CD4-positive, alpha-beta T cell treated with Interleukin-4 for 1 hour (primary cell): ENCODE results near the gene BMI1.
A peak's percentile ranks its signal among the peaks of the same experiment; 100 is the strongest.

Experiments used
- DNase-seq, 2 donors: peaks; one replicate each; pipeline ENCODE4 v3.0.0-alpha.2; 2020 to 2022

BMI1 gene

DNA sequence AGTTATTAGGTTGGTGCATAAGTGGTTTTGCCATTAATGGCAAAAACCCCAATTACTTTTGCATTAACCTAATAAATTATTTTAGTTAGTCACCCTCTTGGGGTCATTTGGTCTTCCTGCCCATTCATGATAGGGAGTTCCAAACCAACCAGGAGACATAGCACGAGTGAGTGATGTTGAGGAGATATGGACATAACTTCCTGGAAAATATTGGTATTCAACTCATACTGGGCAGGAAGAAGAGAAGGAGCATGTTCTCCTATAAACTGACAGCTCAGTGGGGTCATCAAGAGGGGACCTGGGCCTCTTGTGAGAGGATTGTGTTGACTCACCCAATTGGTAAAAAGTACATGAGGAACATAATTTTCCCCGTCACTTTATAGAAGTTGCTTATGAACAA, 48.1 kb downstream of the BMI1 start:
- DNase-seq = peak in 1 of 2 donors; percentile 11

DNA sequence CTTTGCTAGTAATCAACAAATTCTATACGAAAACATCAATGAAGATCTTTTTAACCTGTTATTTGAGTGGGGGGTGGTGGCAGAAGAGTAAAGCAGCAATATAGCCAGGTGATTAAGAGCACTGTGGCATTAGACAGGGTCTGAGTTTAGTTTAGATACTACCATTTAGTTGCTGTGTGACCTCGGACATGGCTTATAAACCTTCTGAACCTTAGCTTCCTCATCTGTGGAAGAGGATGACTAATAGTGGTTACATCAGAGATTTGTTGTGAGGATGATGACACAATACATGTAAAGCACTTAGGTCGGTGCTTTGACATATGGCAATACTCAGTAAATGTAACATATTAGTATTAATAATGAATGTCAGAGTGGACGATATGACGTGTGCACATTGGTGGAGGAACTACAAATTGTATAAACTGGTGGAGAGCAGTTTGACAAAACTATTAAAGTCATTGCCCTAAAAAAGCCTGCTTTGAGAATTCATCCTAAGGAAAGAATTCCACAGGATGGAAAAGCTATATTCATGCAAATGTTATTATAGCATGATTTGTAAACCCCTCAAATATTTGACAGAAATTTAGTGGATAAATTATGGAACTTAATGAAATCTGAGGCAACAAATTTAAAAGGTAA, 48.7 kb downstream of the BMI1 start:
- peak; percentile 11 to 22 for DNase-seq

DNA sequence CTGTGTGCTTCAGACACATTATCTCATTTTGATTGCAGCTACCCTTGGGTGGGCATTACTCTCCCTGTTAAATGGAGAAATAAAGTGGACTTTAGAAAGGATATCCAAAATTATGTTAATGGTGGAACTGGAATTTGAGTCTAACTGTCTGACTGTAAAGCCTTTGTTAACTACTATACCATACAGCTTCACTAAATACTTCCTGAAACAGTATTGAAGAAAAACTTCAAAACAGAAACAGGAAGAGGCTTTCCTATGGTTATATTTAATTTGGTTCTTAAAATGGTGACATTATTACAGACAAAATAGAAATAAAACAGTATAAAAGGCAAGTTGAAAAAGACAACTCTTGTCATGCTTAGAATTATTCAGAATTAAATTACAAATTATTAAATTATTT, 49.4 kb downstream of the BMI1 start:
- DNase-seq = no peak

DNA sequence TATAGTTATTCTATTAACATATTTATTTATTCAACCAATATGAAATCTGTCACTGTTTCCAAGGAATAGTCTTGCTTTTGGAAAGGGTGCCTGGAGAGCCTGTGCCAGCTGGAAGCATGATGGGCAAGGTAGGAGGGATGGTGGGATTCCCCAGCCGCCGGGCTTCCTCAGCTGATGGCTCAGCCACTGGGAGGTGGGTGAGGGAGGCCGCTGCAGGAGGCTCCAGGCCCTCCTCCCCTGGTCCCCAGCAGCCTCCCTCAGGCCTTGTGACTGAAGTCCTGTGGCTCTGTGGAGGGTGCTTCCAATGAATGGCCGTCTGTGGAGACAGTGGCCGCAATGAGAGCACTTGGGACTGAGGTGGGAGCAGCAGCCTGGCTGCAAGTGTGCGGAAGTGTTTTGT, 51.4 kb downstream of the BMI1 start:
- no peak for DNase-seq

DNA sequence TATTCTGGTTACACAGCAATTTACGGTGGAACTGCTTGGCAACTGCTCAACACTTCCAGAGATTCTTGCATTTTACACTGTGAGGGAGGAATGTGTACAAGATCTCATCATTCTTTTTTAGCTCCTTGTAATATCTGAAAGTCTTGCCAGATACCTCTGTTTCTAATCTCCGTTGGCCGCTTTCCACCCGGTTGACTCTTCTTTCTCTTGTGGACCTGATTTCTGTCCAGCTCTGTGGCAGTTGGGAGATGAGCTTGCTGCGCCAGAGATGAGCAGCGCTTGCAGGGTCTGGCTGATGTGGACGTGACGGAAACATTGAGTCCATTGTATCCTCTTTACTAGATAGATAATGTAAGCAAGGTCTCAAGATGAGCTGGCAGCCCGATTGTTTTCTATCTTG, 52.0 kb downstream of the BMI1 start:
- DNase-seq = no peak

DNA sequence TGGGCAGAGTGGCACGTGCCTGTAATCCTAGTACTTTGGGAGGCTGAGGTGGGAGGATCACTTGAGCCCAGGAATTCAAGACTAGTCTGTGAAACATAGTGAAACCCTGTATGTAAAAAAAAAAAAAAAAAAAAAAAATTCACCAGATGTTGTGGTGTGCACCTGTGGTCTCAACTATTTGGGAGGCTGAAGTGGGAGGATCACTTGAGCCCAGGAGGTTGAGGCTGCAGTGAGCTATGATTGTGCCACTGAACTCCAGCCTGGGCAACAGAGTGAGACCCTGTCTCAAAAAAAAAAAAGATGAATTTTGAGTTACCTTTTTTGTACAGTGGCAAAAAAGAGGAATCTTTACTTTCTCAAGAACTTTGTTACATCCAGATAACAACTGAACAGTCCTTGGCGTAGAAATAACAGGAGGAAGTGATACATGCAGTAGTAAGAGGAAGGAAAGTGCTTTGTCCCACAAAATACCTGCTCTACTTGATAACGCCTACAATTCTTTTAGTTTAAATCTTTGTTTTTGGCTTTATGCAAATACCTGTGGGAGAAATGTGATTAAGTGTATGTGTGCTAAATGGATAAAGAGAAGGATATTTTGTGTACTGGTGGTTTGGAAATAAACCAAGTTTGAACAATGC, 53.7 kb downstream of the BMI1 start:
- DNase-seq = no peak

DNA sequence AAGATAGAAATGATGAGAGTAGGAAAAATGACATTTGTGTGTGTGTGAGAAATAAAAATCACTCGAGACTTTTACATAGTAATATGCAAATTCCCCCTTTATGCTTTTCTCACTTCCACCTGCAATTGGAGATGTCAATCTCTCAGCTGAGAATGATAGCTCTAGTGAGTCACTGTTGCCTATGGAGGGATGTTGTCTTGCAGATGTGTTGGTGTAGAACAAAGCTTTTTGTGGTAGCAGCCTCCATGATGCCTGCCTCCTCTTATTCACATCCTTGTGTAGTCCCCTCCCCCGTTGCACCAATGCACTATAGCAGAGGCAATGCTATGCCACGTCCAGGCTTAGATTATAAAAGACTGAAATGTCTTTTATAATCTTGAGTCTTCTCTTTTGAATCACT, 58.2 kb downstream of the BMI1 start:
- no peak for DNase-seq
